HG02759 (cell line): ENCODE measurements around the gene NPAS3.

Experiments
- ATAC-seq: cut with Tn5 transposase; IDR thresholded peaks from one replicate; pipeline ENCODE4 v1.9.1; 2021; ENCODE audit warnings: mild to moderate bottlenecking, moderate library complexity; ENCODE audit not compliant: unreplicated experiment

NPAS3 gene

GRCh38 chr14:33569821-33570687 lies 631.4 kb downstream of the NPAS3 start:
- no peak for ATAC-seq

GRCh38 chr14:33570694-33571310 lies 632.1 kb downstream of the NPAS3 start:
- no peak for ATAC-seq

GRCh38 chr14:33573301-33573880 lies 634.7 kb downstream of the NPAS3 start:
- no peak for ATAC-seq

- no peak for ATAC-seq
Observed at GRCh38 chr14:33576014-33576413, 637.3 kb downstream of the NPAS3 start.

GRCh38 chr14:33578461-33579216 lies 640.0 kb downstream of the NPAS3 start:
- no peak for ATAC-seq

GRCh38 chr14:33580231-33580749 lies 641.6 kb downstream of the NPAS3 start:
- no peak for ATAC-seq

GRCh38 chr14:33580841-33581240 lies 642.2 kb downstream of the NPAS3 start:
- no peak for ATAC-seq

- no peak for ATAC-seq
Observed at GRCh38 chr14:33584697-33585096, 646.0 kb downstream of the NPAS3 start.

- ATAC-seq: no peak
Observed at GRCh38 chr14:33586806-33587205, 648.1 kb downstream of the NPAS3 start.

GRCh38 chr14:33587791-33588190 lies 649.1 kb downstream of the NPAS3 start:
- no peak for ATAC-seq

GRCh38 chr14:33588771-33589170 lies 650.1 kb downstream of the NPAS3 start:
- ATAC-seq: no peak

- ATAC-seq: no peak
Observed at GRCh38 chr14:33589334-33589733, 650.7 kb downstream of the NPAS3 start.

GRCh38 chr14:33590891-33591630 lies 652.4 kb downstream of the NPAS3 start:
- ATAC-seq: no peak

- no peak for ATAC-seq
Observed at GRCh38 chr14:33592297-33592696, 653.6 kb downstream of the NPAS3 start.

GRCh38 chr14:33596211-33597080 lies 657.8 kb downstream of the NPAS3 start:
- ATAC-seq: no peak

GRCh38 chr14:33598582-33598981 lies 659.9 kb downstream of the NPAS3 start:
- no peak for ATAC-seq

GRCh38 chr14:33602396-33602795 lies 663.7 kb downstream of the NPAS3 start:
- ATAC-seq: no peak

- no peak for ATAC-seq
Observed at GRCh38 chr14:33606591-33606990, 667.9 kb downstream of the NPAS3 start.

- ATAC-seq: no peak
Observed at GRCh38 chr14:33609582-33609981, 670.9 kb downstream of the NPAS3 start.
